GM21576 (cell line): ENCODE data around the gene SMPDL3A.
A peak's percentile ranks its signal among the peaks of the same experiment; 100 is the strongest.

Experiments used
- ATAC-seq: cut with Tn5 transposase; IDR thresholded peaks from one replicate; pipeline ENCODE4 v1.9.1; 2021; ENCODE audit warnings: mild to moderate bottlenecking, moderate library complexity; ENCODE audit not compliant: unreplicated experiment

The SMPDL3A gene

GRCh38 chr6:122775975-122776374, 13.1 kb upstream of the SMPDL3A start:
- no peak for ATAC-seq

- ATAC-seq, result no peak
Observed at GRCh38 chr6:122778302-122778701, 10.8 kb upstream of the SMPDL3A start.

GRCh38 chr6:122778985-122779661, 9.9 kb upstream of the SMPDL3A start:
- ATAC-seq, result no peak

- no peak for ATAC-seq
Observed at GRCh38 chr6:122779667-122780066, 9.4 kb upstream of the SMPDL3A start, which contains the start of gene FABP7. FABP7 (plus strand) TSS chr6:122779716; CDS start chr6:122779795, 79 bp downstream.

GRCh38 chr6:122780114-122780513, 8.9 kb upstream of the SMPDL3A start:
- ATAC-seq, result no peak

- ATAC-seq, result no peak
Observed at GRCh38 chr6:122781716-122782115, 7.3 kb upstream of the SMPDL3A start.

- no peak for ATAC-seq
Observed at GRCh38 chr6:122783401-122783800, 5.7 kb upstream of the SMPDL3A start.

- no peak for ATAC-seq
Observed at GRCh38 chr6:122785891-122786290, 3.2 kb upstream of the SMPDL3A start.

- no peak for ATAC-seq
Observed at GRCh38 chr6:122787721-122788120, 1.3 kb upstream of the SMPDL3A start.

- no peak for ATAC-seq
Observed at GRCh38 chr6:122788208-122788607, 850 bp upstream of the SMPDL3A start.

- ATAC-seq, result no peak
Observed at GRCh38 chr6:122788663-122789181, 336 bp upstream of the SMPDL3A start.

- ATAC-seq, result no peak
Observed at GRCh38 chr6:122790028-122790422, 967 bp downstream of the SMPDL3A start.

GRCh38 chr6:122790423-122791309, 1.6 kb downstream of the SMPDL3A start:
- no peak for ATAC-seq

- no peak for ATAC-seq
Observed at GRCh38 chr6:122791310-122791679, 2.2 kb downstream of the SMPDL3A start.

- ATAC-seq, result no peak
Observed at GRCh38 chr6:122792766-122793165, 3.7 kb downstream of the SMPDL3A start.

GRCh38 chr6:122797537-122797936, 8.5 kb downstream of the SMPDL3A start:
- no peak for ATAC-seq

GRCh38 chr6:122798099-122798641, 9.1 kb downstream of the SMPDL3A start:
- ATAC-seq, result peak; percentile 72

GRCh38 chr6:122799140-122799745, 10.2 kb downstream of the SMPDL3A start:
- no peak for ATAC-seq

- ATAC-seq, result no peak
Observed at GRCh38 chr6:122799916-122800686, 11.0 kb downstream of the SMPDL3A start.

- ATAC-seq, result no peak
Observed at GRCh38 chr6:122800906-122801305, 11.8 kb downstream of the SMPDL3A start.
